ENCODE results near the gene EEPD1.

DNA sequence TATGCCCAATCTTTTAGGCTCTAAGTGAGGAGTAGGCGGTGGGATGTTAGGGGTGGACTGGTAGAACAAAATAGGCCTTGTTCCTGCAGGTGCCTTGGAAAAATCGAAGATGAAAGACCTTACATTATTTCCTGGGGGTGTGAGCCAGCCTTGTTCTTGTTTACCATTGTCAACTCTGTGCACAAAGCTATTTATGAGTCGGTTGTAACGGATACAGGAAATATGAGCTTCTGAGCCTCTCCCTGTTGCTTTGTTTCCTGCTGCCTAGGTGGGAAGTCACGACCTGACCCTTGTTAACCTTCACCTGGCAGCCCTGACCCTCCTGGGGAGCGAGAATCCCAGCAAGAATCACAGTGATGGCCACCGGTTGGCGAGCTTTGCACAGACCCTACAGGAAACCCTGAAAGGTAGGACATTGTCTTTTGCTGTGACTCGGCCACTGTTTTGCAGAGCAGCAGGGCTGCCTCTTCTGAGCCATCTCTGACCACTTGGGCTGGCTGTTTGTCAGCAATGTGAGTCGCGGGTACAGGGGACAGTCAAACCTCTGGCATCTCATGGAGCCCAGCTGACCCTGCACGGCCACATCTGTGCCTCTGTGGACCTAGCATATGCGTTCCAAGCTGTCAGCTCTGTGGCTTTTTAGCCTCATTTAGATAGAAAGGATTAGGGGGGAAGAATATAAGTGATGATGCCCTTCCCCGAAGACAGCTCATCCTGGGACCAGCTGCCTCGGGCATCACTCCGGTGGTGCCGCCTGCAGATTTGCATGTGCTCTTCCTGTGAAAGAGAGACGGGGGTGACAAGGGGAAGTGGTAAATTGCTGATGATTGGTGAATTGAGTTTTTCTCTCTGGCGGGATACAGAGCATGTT lies 134.6 kb downstream of the EEPD1 start:
- no peak for TF ChIP-seq ZNF274 (IDR thresholded peaks at IDR 0.05; ENCODE audit: low read depth, low read length)
- no peak for TF ChIP-seq YY1 (IDR thresholded peaks at IDR 0.05; ENCODE audit: insufficient read depth, insufficient read length)
- no peak for TF ChIP-seq SUZ12 (IDR thresholded peaks at IDR 0.05; ENCODE audit: extremely low read depth, insufficient read depth, insufficient read length)
